Natural killer cell (primary cell): Measurements from ENCODE around the gene HAPLN2. TPM values are rescaled to one million over a fixed set of nuclear protein-coding genes. Genes with fewer than 3 reads are reported as not detected.

Experiments
- ATAC-seq, 3 donors: fragments of 150-1000 bp in 2 of 3; fragments of 200-7000 bp in 1 of 3; cut with Tn5 transposase; 1 replicate in 1 of 3; 2 replicates in 2 of 3; pipeline ENCODE4 v1.10.0; 2021; ENCODE audit warnings: mild to moderate bottlenecking in 2 of 3, moderate library complexity in 2 of 3
- DNase-seq, 2 donors: peaks; one replicate each; pipeline versions ENCODE4 v3.0.0 to v3.0.0-alpha.2; 2013 to 2021; ENCODE audit warnings: mixed read lengths in 1 of 2
- H3K27ac ChIP-seq: one replicate; pipeline ENCODE4 v1.5.1; 2013; ENCODE audit warnings: mild to moderate bottlenecking, low read length
- H3K27me3 ChIP-seq: one replicate; pipeline ENCODE4 v1.6.1; 2013; ENCODE audit warnings: low read length; ENCODE audit not compliant: control insufficient read depth, insufficient read depth
- H3K36me3 ChIP-seq: one replicate; pipeline ENCODE4 v1.6.1; 2013; ENCODE audit warnings: low read length; ENCODE audit not compliant: control insufficient read depth, insufficient read depth
- H3K4me1 ChIP-seq: one replicate; pipeline ENCODE4 v1.6.1; 2013; ENCODE audit warnings: low read length; ENCODE audit not compliant: control insufficient read depth, insufficient read depth
- H3K4me3 ChIP-seq: one replicate; pipeline ENCODE4 v1.5.1; 2013; ENCODE audit warnings: low read length
- H3K9me3 ChIP-seq: one replicate; pipeline ENCODE4 v1.6.1; 2013; ENCODE audit warnings: low read length; ENCODE audit not compliant: control insufficient read depth, insufficient read depth
- H3K27ac Mint-ChIP-seq, 2 donors: one replicate each; pipeline ENCODE4 v1.8.0; 2022; ENCODE audit warnings: mild to moderate bottlenecking in 2 of 2, mixed read lengths in 2 of 2, moderate library complexity in 1 of 2
- H3K27me3 Mint-ChIP-seq, 2 donors: one replicate each; pipeline ENCODE4 v1.8.0; 2022; ENCODE audit warnings: low read depth in 2 of 2, mixed read lengths in 2 of 2
- H3K36me3 Mint-ChIP-seq: one replicate; pipeline ENCODE4 v1.8.0; 2022; ENCODE audit warnings: mixed read lengths
- H3K4me1 Mint-ChIP-seq, 2 donors: one replicate each; pipeline ENCODE4 v1.8.0; 2022; ENCODE audit warnings: mixed read lengths in 2 of 2
- H3K4me3 Mint-ChIP-seq: one replicate; pipeline ENCODE4 v1.8.0; 2022; ENCODE audit warnings: mild to moderate bottlenecking, moderate library complexity, mixed read lengths
- H3K9me3 Mint-ChIP-seq, 2 donors: one replicate each; pipeline ENCODE4 v1.8.0; 2022; ENCODE audit warnings: mixed read lengths in 2 of 2
- CTCF ChIP-seq: fragments of 200-600 bp; IDR thresholded peaks from one replicate; pipeline ENCODE4 v1.8.0; 2022; ENCODE audit warnings: antibody characterized with exemption
- WGBS: methylation state at CpG from one replicate; pipeline ENCODE4 v1.1.7; 2013; ENCODE audit warnings: missing lambda C conversion rate; ENCODE audit not compliant: insufficient coverage; 5-methylcytosine and 5-hydroxymethylcytosine counted together
- intact Hi-C: fragments of 100-400 bp; cut with micrococcal nuclease; formaldehyde crosslinking; loops from one replicate; pipeline ENCODE4 v1.14.2; 2022
- total RNA-seq, 4 donors: library from RNA; stranded (reverse); fragments of 120-200 nt in 1 of 4; gene quantifications; one replicate each; pipeline versions ENCODE4 v1.2.3 to v1.2.4, GENCODE V29; 2013 to 2022

The HAPLN2 gene
- total RNA-seq, 3 donors from 2014 or later (not counting 1 experiment from before 2014, with no cell fraction given): not detected

DNA sequence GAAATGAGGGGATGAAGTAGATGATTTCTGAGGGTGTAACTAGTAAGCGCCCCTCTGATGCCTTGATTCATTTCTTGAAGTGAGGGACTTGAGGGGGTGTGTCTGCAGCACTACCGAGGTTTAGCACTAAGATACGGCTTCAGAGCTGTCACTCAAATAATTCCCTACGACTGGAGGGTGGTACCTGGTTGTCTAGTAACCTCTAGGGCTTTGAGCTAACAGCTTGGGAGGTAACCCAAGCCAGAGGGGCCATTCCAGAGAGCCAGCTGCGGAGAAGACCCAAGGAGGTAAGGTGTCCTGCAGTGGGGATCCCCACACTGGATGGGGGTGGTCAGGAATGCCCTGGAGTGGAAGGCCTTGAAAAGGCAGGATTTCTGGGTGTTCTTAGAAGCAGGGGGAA, 39.7 kb upstream of the HAPLN2 start, which contains the start of gene TTC24:
TSS of gene TTC24 (plus strand) at position 252 of the 400 bp plus-strand sequence. CDS start 1,642 bp downstream, outside the sequence.
- DNase-seq (no peak), ATAC-seq (no peak)
- Mint-ChIP-seq H3K27ac (no peak within 1 kb of the TSS), H3K4me1 (peaks cover 6 to 30% of the 10 kb centered on the region in 2 donors), H3K27me3 (peaks cover 0 to 4% of the 10 kb centered on the region in 2 donors), H3K9me3 (no peaks in the 10 kb centered on the region), H3K36me3 (no peaks in the 10 kb centered on the region), H3K4me3 (no peak within 1 kb of the TSS)
- Histone ChIP-seq H3K36me3 (no peaks in the 10 kb centered on the region), H3K27me3 (no peaks in the 10 kb centered on the region), H3K4me3 (no peak within 1 kb of the TSS), H3K27ac (no peak within 1 kb of the TSS), H3K4me1 (peaks cover 32% of the 10 kb centered on the region), H3K9me3 (no peaks in the 10 kb centered on the region)
- no peak for TF ChIP-seq CTCF
- 93% methylated on average over 5 of the region's 5 CpGs for WGBS
- intact Hi-C loops: no loop called here

- Mint-ChIP-seq H3K4me1 (peaks cover 6 to 24% of the 10 kb centered on the region in 2 donors), H3K36me3 (no peaks in the 10 kb centered on the region), H3K27ac (peak overlapping the region in 1 of 2 donors; percentile 90), H3K4me3 (peak overlapping the region; percentile 47), H3K9me3 (no peaks in the 10 kb centered on the region), H3K27me3 (no peaks in the 10 kb centered on the region)
- Histone ChIP-seq H3K9me3 (no peaks in the 10 kb centered on the region), H3K4me3 (peak overlapping the region; percentile 39), H3K27ac (peak overlapping the region; percentile 84), H3K27me3 (no peaks in the 10 kb centered on the region), H3K36me3 (no peaks in the 10 kb centered on the region), H3K4me1 (peaks cover 32% of the 10 kb centered on the region)
- ATAC-seq (peak; percentile 51 to 55 (median 52)), DNase-seq (peak in 1 of 2 donors; percentile 70)
- TF ChIP-seq CTCF: no peak
- intact Hi-C loops: no loop called here
- WGBS: 39% methylated on average over 21 of the region's 21 CpGs
Measured at GRCh38 chr1:156581661-156582387, 37.4 kb upstream of the HAPLN2 start.

DNA sequence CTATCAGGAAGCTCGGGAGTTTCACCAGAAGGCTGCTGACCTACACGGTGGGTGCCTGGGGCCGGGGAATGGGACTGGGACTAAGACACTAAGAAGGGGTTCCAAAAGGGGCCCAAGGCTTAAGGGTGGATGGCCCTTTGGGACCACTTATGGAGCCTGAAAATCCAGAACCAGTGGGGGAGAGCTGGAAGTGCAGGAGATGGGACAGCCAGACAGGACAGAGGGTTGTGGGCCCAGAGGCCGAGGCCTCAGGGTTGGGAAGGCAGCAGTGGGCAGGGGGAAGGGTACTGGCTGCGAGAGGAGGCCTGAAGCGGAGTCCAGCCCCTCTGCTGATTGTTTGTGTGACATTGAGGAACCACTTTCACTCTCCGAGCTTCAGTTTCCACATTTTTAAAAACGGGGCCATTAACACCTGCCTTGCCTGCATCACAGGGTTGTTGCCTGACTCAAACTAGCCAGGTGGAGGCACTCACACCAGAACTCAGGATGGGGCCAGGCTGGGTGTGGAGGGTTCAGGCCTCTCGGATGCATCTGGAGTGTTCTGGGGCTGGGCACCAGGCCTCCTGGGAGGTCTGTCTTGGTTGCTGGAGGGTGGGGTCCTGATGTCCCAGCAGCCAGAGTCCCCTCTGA, 36.7 kb upstream of the HAPLN2 start:
- no peaks in the 10 kb centered on the region for H3K9me3 ChIP-seq
- no peaks in the 10 kb centered on the region for H3K27me3 ChIP-seq
- intact Hi-C loops: no loop called here
- WGBS: 37% methylated on average over 9 of the region's 9 CpGs
- peak overlapping the region; percentile 39 for H3K4me3 ChIP-seq
- DNase-seq (peak in 1 of 2 donors; percentile 47), ATAC-seq (peak in 1 of 3 donors; percentile 17)
- H3K27ac Mint-ChIP-seq: peak overlapping the region in 1 of 2 donors; percentile 90
- H3K36me3 Mint-ChIP-seq: no peaks in the 10 kb centered on the region
- TF ChIP-seq CTCF: no peak
- no peaks in the 10 kb centered on the region for H3K36me3 ChIP-seq
- no peaks in the 10 kb centered on the region for H3K27me3 Mint-ChIP-seq
- H3K4me1 ChIP-seq: peaks cover 32% of the 10 kb centered on the region
- H3K9me3 Mint-ChIP-seq: no peaks in the 10 kb centered on the region
- H3K4me1 Mint-ChIP-seq: peaks cover 6 to 24% of the 10 kb centered on the region in 2 donors
- H3K27ac ChIP-seq: peak overlapping the region; percentile 84
- peak overlapping the region; percentile 47 for H3K4me3 Mint-ChIP-seq
